Upper lobe of left lung (tissue), 6 donors: Measurements from ENCODE around the gene RAC3. TPM values are rescaled to one million over a fixed set of nuclear protein-coding genes. Genes with fewer than 3 reads are reported as not detected.
A peak's percentile ranks its signal among the peaks of the same experiment; 100 is the strongest.

ENCODE experiments used
- ATAC-seq, 2 donors: fragments of 200-7000 bp; cut with Tn5 transposase; one replicate each; pipeline ENCODE4 v1.9.1; 2022; ENCODE audit warnings: mild to moderate bottlenecking in 2 of 2, moderate library complexity in 2 of 2; ENCODE audit not compliant: low FRiP score in 2 of 2
- DNase-seq, 2 donors: peaks; one replicate each; pipeline ENCODE4 v3.0.0-alpha.2; 2019 to 2020
- H3K27ac ChIP-seq, 4 donors: fragments of 200-600 bp; sonication (generic); one replicate each; pipeline ENCODE4 v1.5.1; 2016 to 2019
- H3K27me3 ChIP-seq, 4 donors: fragments of 200-600 bp; sonication (generic); one replicate each; pipeline ENCODE4 v1.5.1; 2017 to 2019
- H3K36me3 ChIP-seq, 4 donors: fragments of 200-600 bp; sonication (generic); one replicate each; pipeline ENCODE4 v1.5.1; 2016 to 2019
- H3K4me1 ChIP-seq, 4 donors: fragments of 200-600 bp; sonication (generic); one replicate each; pipeline ENCODE4 v1.5.1; 2018 to 2019
- H3K4me3 ChIP-seq, 4 donors: fragments of 200-600 bp; sonication (generic); one replicate each; pipeline ENCODE4 v1.5.1; 2017 to 2019; ENCODE audit warnings: mild to moderate bottlenecking in 2 of 4, moderate library complexity in 1 of 4
- H3K9me3 ChIP-seq, 4 donors: fragments of 200-600 bp; sonication (generic); one replicate each; pipeline ENCODE4 v1.5.1; 2018 to 2019
- EP300 ChIP-seq, 4 donors: sonication (generic); formaldehyde crosslinking; IDR thresholded peaks; one replicate each; pipeline ENCODE4 v1.5.1; 2017; ENCODE audit warnings: antibody characterized with exemption in 4 of 4, control low read depth in 2 of 4
- POLR2A ChIP-seq, 4 donors: fragments of 450-650 bp; IDR thresholded peaks; one replicate each; pipeline ENCODE4 v1.5.1; 2016 to 2017; ENCODE audit warnings: antibody characterized with exemption in 4 of 4, mild to moderate bottlenecking in 2 of 4
- POLR2AphosphoS5 ChIP-seq, 2 donors: sonication (generic); formaldehyde crosslinking; IDR thresholded peaks; one replicate each; pipeline ENCODE4 v1.5.1; 2017; ENCODE audit warnings: antibody characterized with exemption in 2 of 2
- WGBS, 2 donors: methylation state at CpG; one replicate each; pipeline ENCODE4 v1.1.5; 2017 to 2018; 5-methylcytosine and 5-hydroxymethylcytosine counted together
- total RNA-seq, 6 donors: library from RNA; depleted of rRNA in 4 of 6; stranded (reverse); fragments of >200 nt in 4 of 6; gene quantifications; one replicate each; pipeline versions ENCODE4 v1.1.0 to v1.2.1, GENCODE V29; 2016 to 2021
- TF ChIP-seq, protein P1 (sequence below), 6 experiments: fragments of 450-650 bp in 4 of 6; fragments of 200-600 bp in 2 of 6; sonication (generic) in 2 of 6; IDR thresholded peaks; one replicate each; pipeline ENCODE4 v1.5.1; 2016 to 2019; ENCODE audit warnings: antibody characterized with exemption in 6 of 6
- donor health status: DM: no; HTN: no; CAD: no; lungs with moderate emphysema.
- donor health status: DM: no; HTN: yes; CAD: no; lungs with severe emphysema.

The RAC3 gene
- total RNA-seq, 6 donors from 2014 or later, result 3.0 to 12.6 (median 7.1) TPM

DNA sequence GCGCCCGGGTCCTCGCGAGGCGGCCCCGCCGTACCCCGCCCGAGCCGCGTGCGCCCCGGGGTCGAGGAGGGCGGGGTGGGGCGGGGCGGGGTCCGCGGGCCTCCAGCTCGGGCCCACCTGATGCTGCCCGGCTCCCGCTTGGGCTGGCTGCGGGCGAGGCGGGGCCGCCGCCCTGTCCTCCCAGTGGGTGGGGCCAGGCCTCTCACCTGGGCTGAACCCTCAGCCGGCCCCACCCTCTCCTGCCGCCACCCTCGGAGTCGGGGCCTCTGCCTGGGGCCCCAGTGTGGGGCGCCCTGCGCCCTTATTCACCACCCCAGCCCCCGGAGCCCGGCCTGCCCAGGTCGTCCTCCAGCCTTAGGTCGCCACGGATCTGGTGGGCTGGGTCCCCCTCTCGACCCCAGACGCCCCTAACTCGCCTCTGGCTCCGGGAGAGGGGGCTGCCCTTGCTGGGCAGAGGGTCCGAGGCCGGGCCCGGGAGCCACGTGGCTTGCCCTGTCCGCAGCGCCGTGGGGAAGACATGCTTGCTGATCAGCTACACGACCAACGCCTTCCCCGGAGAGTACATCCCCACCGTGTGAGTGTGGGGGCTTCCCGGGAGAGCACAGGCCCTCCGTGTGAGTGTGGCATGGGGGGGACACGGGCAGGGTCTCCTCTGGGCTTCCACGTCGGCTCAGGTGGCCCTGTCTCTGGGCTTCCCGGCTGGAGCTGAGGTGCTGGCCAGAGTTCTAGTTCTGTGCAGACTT lies 578 bp downstream of the RAC3 start:
- H3K4me1 ChIP-seq, result peaks cover 29 to 41% (median 35%) of the 10 kb centered on the region in 4 donors
- H3K9me3 ChIP-seq, result no peaks in the 10 kb centered on the region
- peaks cover 0 to 5% (median 1%) of the 10 kb centered on the region in 4 donors for H3K27me3 ChIP-seq
- H3K4me3 ChIP-seq, result peak overlapping the region in 3 of 4 donors; percentile 47 to 60 (median 54)
- DNase-seq, result peak; percentile 74 to 88
- TF ChIP-seq, protein P1, sequence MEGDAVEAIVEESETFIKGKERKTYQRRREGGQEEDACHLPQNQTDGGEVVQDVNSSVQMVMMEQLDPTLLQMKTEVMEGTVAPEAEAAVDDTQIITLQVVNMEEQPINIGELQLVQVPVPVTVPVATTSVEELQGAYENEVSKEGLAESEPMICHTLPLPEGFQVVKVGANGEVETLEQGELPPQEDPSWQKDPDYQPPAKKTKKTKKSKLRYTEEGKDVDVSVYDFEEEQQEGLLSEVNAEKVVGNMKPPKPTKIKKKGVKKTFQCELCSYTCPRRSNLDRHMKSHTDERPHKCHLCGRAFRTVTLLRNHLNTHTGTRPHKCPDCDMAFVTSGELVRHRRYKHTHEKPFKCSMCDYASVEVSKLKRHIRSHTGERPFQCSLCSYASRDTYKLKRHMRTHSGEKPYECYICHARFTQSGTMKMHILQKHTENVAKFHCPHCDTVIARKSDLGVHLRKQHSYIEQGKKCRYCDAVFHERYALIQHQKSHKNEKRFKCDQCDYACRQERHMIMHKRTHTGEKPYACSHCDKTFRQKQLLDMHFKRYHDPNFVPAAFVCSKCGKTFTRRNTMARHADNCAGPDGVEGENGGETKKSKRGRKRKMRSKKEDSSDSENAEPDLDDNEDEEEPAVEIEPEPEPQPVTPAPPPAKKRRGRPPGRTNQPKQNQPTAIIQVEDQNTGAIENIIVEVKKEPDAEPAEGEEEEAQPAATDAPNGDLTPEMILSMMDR (IDR thresholded peaks at IDR 0.05), result no peak
- TF ChIP-seq EP300 (IDR thresholded peaks at IDR 0.05), result no peak
- no peak for TF ChIP-seq POLR2AphosphoS5 (IDR thresholded peaks at IDR 0.05)
- no peak for TF ChIP-seq POLR2A (IDR thresholded peaks at IDR 0.05)
- WGBS, 2 donors, result 3 to 22% methylated on average over 8 to 31 of the region's 59 CpGs
- peaks cover 0 to 13% (median 4%) of the 10 kb centered on the region in 4 donors for H3K36me3 ChIP-seq
- H3K27ac ChIP-seq, result no peak overlapping the region
- ATAC-seq, result peak in 1 of 2 donors; percentile 2

DNA sequence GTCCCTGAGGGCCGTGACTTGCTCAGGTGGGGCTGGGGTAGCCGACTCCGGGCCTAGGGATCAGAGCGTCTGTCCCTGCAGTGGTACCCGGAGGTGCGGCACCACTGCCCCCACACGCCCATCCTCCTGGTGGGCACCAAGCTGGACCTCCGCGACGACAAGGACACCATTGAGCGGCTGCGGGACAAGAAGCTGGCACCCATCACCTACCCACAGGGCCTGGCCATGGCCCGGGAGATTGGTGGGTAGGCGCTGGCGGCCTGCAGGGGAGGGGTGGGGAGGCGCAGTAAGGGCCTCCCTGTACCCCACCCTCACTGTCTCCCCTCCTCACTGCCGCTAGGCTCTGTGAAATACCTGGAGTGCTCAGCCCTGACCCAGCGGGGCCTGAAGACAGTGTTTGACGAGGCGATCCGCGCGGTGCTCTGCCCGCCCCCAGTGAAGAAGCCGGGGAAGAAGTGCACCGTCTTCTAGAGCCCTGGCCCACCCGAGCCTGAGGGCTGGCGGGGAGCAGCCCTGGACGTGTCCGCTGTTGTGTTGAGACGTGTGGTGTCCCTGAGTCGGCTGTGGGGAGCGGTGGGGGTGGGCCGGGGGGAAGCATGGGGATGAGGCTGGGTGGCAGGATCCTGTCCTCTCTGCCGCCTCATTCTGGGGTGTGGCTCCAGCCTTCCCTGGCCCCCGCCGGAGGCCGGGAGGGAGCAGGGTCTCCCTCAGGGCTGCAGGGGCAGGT lies 2.0 kb downstream of the RAC3 start:
- ATAC-seq, result no peak
- no peak overlapping the region for H3K4me3 ChIP-seq
- H3K27ac ChIP-seq, result no peak overlapping the region
- no peak for TF ChIP-seq EP300 (IDR thresholded peaks at IDR 0.05)
- TF ChIP-seq, protein P1 (IDR thresholded peaks at IDR 0.05), result no peak
- no peak for TF ChIP-seq POLR2AphosphoS5 (IDR thresholded peaks at IDR 0.05)
- no peak for TF ChIP-seq POLR2A (IDR thresholded peaks at IDR 0.05)
- DNase-seq, result peak in 1 of 2 donors; percentile 71
- 92 to 95% methylated on average over 26 to 37 of the region's 38 CpGs for WGBS, 2 donors
- peaks cover 0 to 5% (median 1%) of the 10 kb centered on the region in 4 donors for H3K27me3 ChIP-seq
- no peaks in the 10 kb centered on the region for H3K9me3 ChIP-seq
- peaks cover 32 to 52% (median 39%) of the 10 kb centered on the region in 4 donors for H3K4me1 ChIP-seq
- H3K36me3 ChIP-seq, result peaks cover 0 to 13% (median 1%) of the 10 kb centered on the region in 4 donors

DNA sequence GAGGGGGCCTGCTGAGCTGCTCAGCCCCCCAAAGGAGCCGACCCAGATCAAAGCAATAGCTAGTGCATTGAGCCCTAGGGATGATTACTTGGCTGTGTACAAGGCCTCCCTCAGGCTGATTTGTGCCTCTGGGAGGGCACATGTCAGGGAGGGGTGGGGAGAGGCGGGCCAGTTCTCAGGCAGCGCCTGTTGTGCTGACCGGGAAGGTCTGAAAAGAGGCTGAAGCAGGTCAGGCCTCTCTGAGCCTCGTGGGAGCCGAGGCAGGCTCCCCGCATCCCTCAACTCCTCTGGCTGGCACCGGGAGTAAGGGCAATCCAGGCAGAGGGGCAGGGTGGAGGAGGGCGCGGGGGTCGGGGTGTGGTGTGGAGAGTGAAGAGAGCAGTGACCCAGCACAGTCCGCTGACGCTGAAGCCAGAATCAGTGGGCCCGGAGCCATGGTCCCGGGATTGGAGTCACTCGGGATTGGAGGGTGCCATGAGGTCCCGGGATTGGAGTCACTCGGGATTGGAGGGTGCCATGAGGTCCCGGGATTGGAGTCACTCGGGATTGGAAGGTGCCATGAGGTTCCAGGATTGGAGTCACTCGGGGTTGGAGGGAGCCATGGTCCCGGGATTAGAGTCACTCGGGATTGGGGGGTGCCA lies 3.0 kb downstream of the RAC3 start:
- DNase-seq (peak in 1 of 2 donors; percentile 66), ATAC-seq (no peak)
- H3K4me1 ChIP-seq, result peaks cover 32 to 52% (median 40%) of the 10 kb centered on the region in 4 donors
- WGBS, 2 donors, result 85 to 91% methylated on average over 21 to 23 of the region's 23 CpGs
- no peak overlapping the region for H3K27ac ChIP-seq
- TF ChIP-seq POLR2AphosphoS5 (IDR thresholded peaks at IDR 0.05), result no peak
- no peak for TF ChIP-seq EP300 (IDR thresholded peaks at IDR 0.05)
- no peak overlapping the region for H3K4me3 ChIP-seq
- H3K36me3 ChIP-seq, result peaks cover 0 to 13% (median 0%) of the 10 kb centered on the region in 4 donors
- peaks cover 0 to 5% (median 1%) of the 10 kb centered on the region in 4 donors for H3K27me3 ChIP-seq
- H3K9me3 ChIP-seq, result no peaks in the 10 kb centered on the region

DNA sequence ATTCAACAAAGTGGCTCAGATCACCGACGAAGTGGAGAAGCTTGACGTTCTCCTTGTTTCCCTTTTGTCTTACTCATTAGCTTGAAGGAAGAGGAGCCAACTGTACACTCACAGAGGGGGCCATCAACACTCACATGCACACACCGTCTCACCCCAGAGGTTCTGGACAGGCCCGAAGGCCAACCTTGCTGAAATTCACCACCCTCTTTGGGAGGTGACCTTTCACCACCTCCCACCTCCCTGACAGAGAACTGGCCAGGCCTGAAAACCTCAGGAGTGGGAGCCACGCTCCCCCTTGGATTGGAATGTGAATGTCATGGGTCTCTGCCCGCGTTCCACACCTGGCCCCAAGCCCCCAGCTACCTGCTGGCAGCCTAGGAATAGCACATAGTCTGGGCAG lies 4.0 kb downstream of the RAC3 start:
- no peak for DNase-seq
- TF ChIP-seq, protein P1 (IDR thresholded peaks at IDR 0.05), result no peak
- TF ChIP-seq EP300 (IDR thresholded peaks at IDR 0.05) (no peak), POLR2AphosphoS5 (IDR thresholded peaks at IDR 0.05) (no peak), POLR2A (IDR thresholded peaks at IDR 0.05) (no peak)
- H3K9me3 ChIP-seq, result no peaks in the 10 kb centered on the region
- ATAC-seq, result no peak
- H3K4me3 ChIP-seq, result no peak overlapping the region
- H3K27me3 ChIP-seq, result peaks cover 0 to 5% (median 1%) of the 10 kb centered on the region in 4 donors
- H3K36me3 ChIP-seq, result peaks cover 0 to 13% (median 0%) of the 10 kb centered on the region in 4 donors
- WGBS, 2 donors, result 81 to 91% methylated on average over 7 to 8 of the region's 8 CpGs
- peaks cover 26 to 44% (median 32%) of the 10 kb centered on the region in 4 donors for H3K4me1 ChIP-seq
- H3K27ac ChIP-seq, result no peak overlapping the region
